HFFc6 (cell line): ENCODE results near the gene EML6. TPM values are rescaled to one million over a fixed set of nuclear protein-coding genes. Genes with fewer than 3 reads are reported as not detected.

Experiments
- DNase-seq: peaks from one replicate; pipeline ENCODE4 v3.0.0-alpha.2; 2018
- H3K27ac Mint-ChIP-seq: 2 replicates; pipeline ENCODE4 v1.8.0; 2020; ENCODE audit warnings: mild to moderate bottlenecking, mixed read lengths
- H3K27me3 Mint-ChIP-seq: 2 replicates; pipeline ENCODE4 v1.8.0; 2021; ENCODE audit warnings: mild to moderate bottlenecking, moderate library complexity, mixed read lengths; ENCODE audit not compliant: insufficient read depth
- H3K36me3 Mint-ChIP-seq: 2 replicates; pipeline ENCODE4 v1.8.0; 2021; ENCODE audit warnings: low read depth, mixed read lengths
- H3K4me1 Mint-ChIP-seq: 2 replicates; pipeline ENCODE4 v1.8.0; 2020; ENCODE audit warnings: low read depth, mixed read lengths
- H3K4me3 Mint-ChIP-seq: 2 replicates; pipeline ENCODE4 v1.8.0; 2020; ENCODE audit warnings: mild to moderate bottlenecking, moderate library complexity, mixed read lengths
- H3K9me3 Mint-ChIP-seq: 2 replicates; pipeline ENCODE4 v1.8.0; 2020; ENCODE audit warnings: mild to moderate bottlenecking, mixed read lengths
- total RNA-seq, 6 experiments: library from RNA; stranded (reverse); fragmentation: NEBNext Ultra II Directional; extraction: Animal tissue kit (Norgen Biotek cat#: 25700); gene quantifications; 2 replicates in 1 of 6; 3 replicates in 5 of 6; pipeline ENCODE4 v1.2.3, GENCODE V29; 2021
- TF ChIP-seq, protein P1 (sequence below): fragments of 200-600 bp; sonication (generic); IDR thresholded peaks from 2 replicates; pipeline ENCODE4 v1.5.0; 2021; ENCODE audit warnings: antibody characterized with exemption, mild to moderate bottlenecking

The EML6 gene
- total RNA-seq, 6 experiments from 2014 or later = 0.05 to 0.37 (median 0.25) TPM

GRCh38 chr2:54969940-54970338 lies 246.5 kb downstream of the EML6 start:
- Mint-ChIP-seq H3K9me3 (no peaks in the 10 kb centered on the region; the same call in 1 of the 2 replicates), H3K4me3 (no peak overlapping the region; the same call in 1 of the 2 replicates), H3K27me3 (peaks cover 38% of the 10 kb centered on the region), H3K27ac (no peak overlapping the region), H3K36me3 (peaks cover 89% of the 10 kb centered on the region), H3K4me1 (peaks cover 89% of the 10 kb centered on the region)
- DNase-seq = no peak
- TF ChIP-seq, protein P1, sequence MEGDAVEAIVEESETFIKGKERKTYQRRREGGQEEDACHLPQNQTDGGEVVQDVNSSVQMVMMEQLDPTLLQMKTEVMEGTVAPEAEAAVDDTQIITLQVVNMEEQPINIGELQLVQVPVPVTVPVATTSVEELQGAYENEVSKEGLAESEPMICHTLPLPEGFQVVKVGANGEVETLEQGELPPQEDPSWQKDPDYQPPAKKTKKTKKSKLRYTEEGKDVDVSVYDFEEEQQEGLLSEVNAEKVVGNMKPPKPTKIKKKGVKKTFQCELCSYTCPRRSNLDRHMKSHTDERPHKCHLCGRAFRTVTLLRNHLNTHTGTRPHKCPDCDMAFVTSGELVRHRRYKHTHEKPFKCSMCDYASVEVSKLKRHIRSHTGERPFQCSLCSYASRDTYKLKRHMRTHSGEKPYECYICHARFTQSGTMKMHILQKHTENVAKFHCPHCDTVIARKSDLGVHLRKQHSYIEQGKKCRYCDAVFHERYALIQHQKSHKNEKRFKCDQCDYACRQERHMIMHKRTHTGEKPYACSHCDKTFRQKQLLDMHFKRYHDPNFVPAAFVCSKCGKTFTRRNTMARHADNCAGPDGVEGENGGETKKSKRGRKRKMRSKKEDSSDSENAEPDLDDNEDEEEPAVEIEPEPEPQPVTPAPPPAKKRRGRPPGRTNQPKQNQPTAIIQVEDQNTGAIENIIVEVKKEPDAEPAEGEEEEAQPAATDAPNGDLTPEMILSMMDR = no peak

DNA sequence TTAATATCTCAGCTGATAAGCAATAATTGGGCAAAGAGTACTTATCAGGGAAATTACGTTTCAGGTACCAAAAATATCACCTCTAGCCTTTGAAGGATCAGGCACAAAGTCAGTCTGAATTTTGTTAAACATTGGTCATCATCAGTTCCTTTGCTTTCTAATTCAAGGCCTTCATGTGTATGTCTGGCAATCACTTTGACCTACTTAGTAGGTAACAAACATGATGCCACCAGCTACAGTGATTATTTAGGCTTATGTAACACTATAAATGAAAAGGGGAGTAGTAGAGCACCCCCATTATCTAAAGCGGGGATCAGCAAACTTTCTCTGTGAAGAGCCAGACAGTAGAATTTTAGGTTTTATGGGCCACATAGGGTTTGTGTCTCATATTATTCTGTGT lies 251.7 kb downstream of the EML6 start:
- Mint-ChIP-seq H3K4me1 (peaks cover 73% of the 10 kb centered on the region), H3K36me3 (peaks cover 55% of the 10 kb centered on the region), H3K27ac (peak overlapping the region; percentile 73; the same call in 1 of the 2 replicates), H3K27me3 (peaks cover 8% of the 10 kb centered on the region), H3K9me3 (no peaks in the 10 kb centered on the region), H3K4me3 (no peak overlapping the region)
- TF ChIP-seq, protein P1 = no peak
- DNase-seq = no peak

- Mint-ChIP-seq H3K27ac (peak overlapping the region; percentile 73; the same call in 1 of the 2 replicates), H3K36me3 (peaks cover 55% of the 10 kb centered on the region), H3K27me3 (peaks cover 8% of the 10 kb centered on the region), H3K4me3 (no peak overlapping the region; the same call in 1 of the 2 replicates), H3K9me3 (no peaks in the 10 kb centered on the region), H3K4me1 (peaks cover 78% of the 10 kb centered on the region)
- TF ChIP-seq, protein P1 = no peak
- DNase-seq = no peak
Observed at GRCh38 chr2:54975598-54976492, 252.4 kb downstream of the EML6 start.

DNA sequence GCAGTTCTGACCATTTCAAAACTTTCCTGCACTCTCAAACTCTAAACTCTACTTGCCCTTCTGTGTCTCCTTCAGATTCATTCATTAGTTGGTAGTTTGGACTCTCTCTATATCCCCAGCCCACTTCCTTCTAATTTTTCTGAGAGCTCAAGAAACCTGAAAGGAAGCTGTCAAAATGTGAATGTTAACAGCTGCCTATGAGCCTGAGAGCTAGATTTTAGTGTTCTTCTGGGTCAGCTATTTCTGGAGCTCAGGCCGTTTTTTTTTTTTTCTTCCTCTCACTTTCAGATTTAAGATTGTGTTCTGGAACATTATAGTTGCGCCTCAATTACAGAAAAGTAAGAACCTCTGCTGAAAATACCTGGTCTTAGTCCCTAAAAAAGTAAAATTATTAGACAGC lies 253.7 kb downstream of the EML6 start:
- peaks cover 8% of the 10 kb centered on the region for H3K27me3 Mint-ChIP-seq
- H3K4me1 Mint-ChIP-seq = peaks cover 74% of the 10 kb centered on the region
- no peak for DNase-seq
- H3K36me3 Mint-ChIP-seq = peaks cover 52% of the 10 kb centered on the region
- H3K9me3 Mint-ChIP-seq = no peaks in the 10 kb centered on the region
- TF ChIP-seq, protein P1 = no peak
- H3K4me3 Mint-ChIP-seq = no peak overlapping the region
- H3K27ac Mint-ChIP-seq = peak overlapping the region; percentile 73

- TF ChIP-seq, protein P1 = no peak
- no peak for DNase-seq
- Mint-ChIP-seq H3K4me1 (peaks cover 78% of the 10 kb centered on the region), H3K27ac (peak overlapping the region; percentile 10; the same call in 1 of the 2 replicates), H3K4me3 (no peak overlapping the region), H3K36me3 (peaks cover 44% of the 10 kb centered on the region), H3K9me3 (no peaks in the 10 kb centered on the region), H3K27me3 (peaks cover 8% of the 10 kb centered on the region)
Observed at GRCh38 chr2:54979321-54980044, 256.0 kb downstream of the EML6 start.
